T-helper 2 cell treated with Interferon-gamma antibody and Interleukin-4, amounts not matched to agents 100 ng/mL and 5 ng/mL, for 36 hours (primary cell): Measurements from ENCODE around the gene TTLL5. TPM values are rescaled to one million over a fixed set of nuclear protein-coding genes. Genes with fewer than 3 reads are reported as not detected.

ENCODE experiments used
- intact Hi-C: fragments of 100-400 bp; cut with micrococcal nuclease; formaldehyde crosslinking; loops from one replicate; pipeline ENCODE4 v1.15.1; 2023
- total RNA-seq: library from RNA; stranded (reverse); gene quantifications from 2 replicates; pipeline ENCODE4 v1.2.3, GENCODE V29; 2022

Gene TTLL5
- total RNA-seq, 1 donor from 2014 or later = 33.6 TPM

DNA sequence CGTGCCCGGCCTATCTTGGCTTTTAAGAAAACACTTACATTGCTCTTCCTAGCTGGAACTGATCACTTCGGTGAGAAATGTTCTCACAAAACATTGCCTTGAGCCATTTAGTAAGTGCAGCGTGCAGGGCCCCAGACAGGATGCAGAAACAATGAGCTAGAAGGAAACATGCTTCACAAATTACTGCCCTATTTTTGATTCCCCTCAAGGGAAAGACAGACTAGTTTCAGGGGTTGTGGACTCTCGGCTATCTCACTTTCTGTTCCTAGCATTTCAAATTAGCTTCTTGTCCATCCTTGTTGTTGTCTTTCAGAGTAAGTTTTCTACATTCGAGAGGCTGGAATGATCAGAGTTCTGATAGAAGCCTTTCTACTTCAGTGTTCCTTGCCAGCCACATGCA is 299.2 kb downstream of the TTLL5 start:
- intact Hi-C loops = no loop called here

GRCh38 chr14:75961662-75962061 is 300.6 kb downstream of the TTLL5 start:
- intact Hi-C loops = no loop called here

DNA sequence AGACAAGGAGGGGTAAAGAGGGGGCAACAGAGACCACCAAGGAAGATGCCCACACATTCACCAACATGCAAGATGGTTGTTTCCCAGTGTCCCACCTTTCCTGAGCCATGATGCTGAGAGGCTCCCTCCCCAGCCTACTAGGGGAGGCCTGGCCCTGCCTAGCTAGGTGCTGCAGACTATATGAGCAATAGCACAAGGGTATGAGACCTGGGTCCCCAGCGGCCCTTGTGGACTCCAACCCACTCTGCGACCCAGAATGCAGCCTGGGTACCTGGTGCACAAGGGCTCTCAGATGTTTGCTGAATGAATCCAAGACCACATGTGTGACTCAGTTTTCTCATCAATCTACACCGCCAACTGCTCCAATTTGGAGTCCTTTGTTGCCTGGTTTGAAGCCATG is 306.8 kb downstream of the TTLL5 start:
- intact Hi-C loops = no loop called here

- intact Hi-C loops = no loop called here
Observed at GRCh38 chr14:75968456-75968855, 307.4 kb downstream of the TTLL5 start.

DNA sequence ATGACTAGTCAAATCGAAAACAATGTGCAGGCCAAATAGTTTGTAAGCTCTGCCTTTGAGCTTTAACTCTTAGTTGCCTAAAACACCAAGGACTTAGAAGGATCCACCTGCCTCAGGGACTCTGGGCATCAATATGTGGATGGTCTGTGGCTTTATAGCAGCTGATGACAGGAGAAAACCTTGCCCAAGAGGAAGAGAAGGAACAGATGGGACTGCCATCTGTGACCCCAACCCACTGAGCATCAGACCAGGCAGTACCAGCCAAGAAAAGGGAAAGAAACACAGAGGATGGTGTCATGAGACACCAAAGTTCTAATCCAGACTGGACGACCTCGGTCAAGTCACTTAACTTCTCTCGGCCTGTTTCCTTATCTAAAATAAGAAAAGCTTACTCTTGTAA is 308.1 kb downstream of the TTLL5 start:
- intact Hi-C loops = no loop called here

GRCh38 chr14:75969891-75970290 is 308.8 kb downstream of the TTLL5 start:
- intact Hi-C loops = no loop called here

DNA sequence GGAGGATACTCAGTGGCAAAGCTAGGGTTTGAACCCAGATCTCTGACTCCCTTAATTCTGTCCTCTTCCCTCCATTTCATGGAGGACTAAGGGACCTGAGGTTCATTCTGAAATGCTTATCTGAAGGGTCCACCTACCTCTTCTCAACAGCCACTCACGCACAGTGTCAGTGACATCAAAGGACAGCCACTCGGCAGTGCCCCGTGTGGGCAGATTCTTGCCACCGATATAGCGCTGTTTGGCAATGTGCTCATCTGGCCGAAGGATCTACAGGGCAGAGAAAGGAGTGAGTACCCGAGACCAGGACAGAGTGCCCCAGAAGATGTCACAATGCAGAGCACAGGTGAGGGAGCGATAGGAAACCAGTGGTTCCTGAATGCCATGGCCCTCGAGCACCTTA is 309.9 kb downstream of the TTLL5 start:
- intact Hi-C loops = no loop called here

DNA sequence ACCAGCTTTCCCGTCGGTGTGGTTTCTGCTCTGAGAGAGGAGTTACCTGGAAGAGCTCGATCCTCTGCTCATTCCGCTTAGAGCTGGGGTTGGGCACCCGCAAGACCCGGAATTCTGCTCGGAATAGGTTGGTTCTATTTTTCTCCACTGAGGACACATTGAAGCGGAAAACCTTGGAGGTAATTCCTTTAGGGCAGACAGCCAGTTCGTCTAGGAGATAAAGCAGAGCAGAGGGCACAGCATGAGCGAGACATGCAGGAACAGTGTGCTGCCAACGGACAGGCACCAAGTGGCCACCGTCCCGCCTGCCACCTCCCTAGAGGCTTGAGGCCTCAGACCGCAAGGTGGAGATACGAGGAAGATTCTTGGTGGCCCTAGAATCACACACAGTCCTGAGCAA is 310.5 kb downstream of the TTLL5 start:
- intact Hi-C loops = no loop called here

DNA sequence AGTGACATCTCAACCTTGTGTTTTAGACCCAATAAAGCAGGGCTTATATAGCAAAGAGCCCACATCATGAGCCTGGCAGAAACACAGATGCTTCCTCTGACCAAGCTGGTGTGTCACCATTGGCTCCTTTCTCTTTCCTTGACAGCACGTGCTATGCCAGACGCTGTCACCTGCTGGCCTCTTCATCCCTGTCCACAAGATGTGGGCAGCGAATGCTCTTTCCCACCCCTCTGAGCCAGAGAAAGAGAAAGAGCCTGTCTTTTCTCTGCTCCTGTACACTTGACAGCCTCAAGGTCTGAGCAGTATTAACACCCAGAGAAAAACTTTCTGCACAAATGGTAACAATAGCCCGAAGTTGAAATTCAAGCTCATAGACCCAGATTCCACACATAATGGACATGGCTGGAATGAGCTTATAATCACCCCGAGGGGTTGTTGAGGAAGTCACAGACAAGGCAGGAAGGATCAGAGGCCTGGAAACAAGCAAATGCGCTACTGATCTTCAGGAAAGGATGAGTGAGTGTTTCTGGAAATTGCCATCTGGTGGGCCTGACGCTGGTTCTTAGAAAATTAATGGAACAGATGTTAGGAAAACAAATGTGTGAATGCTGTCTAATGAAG is 311.9 kb downstream of the TTLL5 start:
- intact Hi-C loops = no loop called here

- intact Hi-C loops = no loop called here
Observed at GRCh38 chr14:75976826-75977581, 316.0 kb downstream of the TTLL5 start.

DNA sequence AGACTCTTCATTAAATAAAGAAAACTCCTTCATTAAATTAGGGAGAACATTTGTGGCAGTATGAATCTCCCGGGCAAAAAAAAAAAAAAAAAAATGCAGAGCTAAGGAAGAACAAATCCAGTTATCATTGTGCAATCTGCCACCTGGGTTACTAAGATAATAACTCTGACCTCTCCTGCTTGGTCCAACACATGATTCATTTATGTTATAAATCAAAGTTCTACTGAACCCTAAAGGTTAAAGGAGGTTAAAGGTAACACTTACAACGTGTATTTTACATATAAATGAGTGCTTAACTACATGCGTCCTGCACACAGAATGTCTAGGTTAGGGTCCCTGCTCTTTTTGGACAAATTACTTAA is 316.5 kb downstream of the TTLL5 start:
- intact Hi-C loops = no loop called here

DNA sequence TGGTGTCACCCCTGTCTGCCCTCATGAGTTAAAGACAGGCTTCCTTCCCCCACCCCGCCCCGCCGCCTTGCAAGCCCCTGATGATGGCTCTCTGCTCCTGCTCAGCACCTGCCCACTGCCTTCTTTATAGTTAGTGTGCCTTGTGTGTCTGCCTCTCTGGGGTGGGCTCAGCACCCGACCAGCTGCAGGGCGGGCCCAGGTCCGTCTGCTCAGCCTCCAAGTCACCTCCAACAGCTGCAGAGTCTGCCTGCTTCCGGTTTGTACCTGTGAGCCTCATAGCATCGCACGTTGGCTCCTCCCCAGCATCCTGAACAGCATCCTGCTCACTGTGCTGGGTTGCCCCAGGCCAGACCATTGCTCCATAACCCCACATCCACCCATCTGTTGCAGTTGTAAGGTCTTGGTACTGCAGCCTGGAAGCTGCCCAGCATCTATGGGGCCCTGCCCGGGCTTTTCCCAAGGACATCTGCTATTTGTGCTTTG is 317.2 kb downstream of the TTLL5 start:
- intact Hi-C loops = no loop called here

- intact Hi-C loops = no loop called here
Observed at GRCh38 chr14:75979071-75979571, 318.1 kb downstream of the TTLL5 start.

GRCh38 chr14:75979648-75980565 is 318.9 kb downstream of the TTLL5 start:
- intact Hi-C loops = no loop called here

GRCh38 chr14:75980856-75981255 is 319.8 kb downstream of the TTLL5 start:
- intact Hi-C loops = no loop called here

GRCh38 chr14:75981426-75982265 is 320.6 kb downstream of the TTLL5 start, which contains the start of gene TGFB3:
TSS of gene TGFB3 (minus strand) at chr14:75981995. CDS start at chr14:75980893, 1,102 bp downstream.
- intact Hi-C loops = loop anchor here (1.0 to 2.0 kb wide), 4 partner anchors 75 to 404 kb away; partner anchors contain the start of genes ERG28 and TTLL5

GRCh38 chr14:75982266-75983018 is 321.4 kb downstream of the TTLL5 start:
- intact Hi-C loops = loop anchor here (1.0 to 2.0 kb wide), 4 partner anchors 76 to 405 kb away; partner anchors contain the start of genes ERG28 and TTLL5

DNA sequence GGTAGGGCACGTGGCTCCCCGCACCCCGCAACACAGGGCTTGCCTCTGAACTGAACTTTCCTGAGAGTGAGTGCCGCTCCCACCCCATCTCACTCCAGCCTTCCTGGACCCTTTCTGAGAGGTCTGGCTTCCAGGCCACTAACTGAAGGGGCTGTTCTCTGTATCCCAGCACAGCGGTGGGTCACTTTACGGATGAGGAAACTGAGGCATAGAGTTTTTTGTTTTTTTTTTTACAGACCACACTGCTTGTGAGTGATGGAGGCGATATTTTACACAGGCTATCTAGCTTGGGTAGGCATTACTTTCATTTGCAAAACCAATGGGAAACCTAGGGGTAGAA is 321.9 kb downstream of the TTLL5 start:
- intact Hi-C loops = loop anchor here (2.0 kb wide), 1 partner anchor 322 kb away; the partner anchor contains the start of genes ERG28 and TTLL5

- intact Hi-C loops = loop anchor here (1.0 kb wide), 1 partner anchor 167 kb away; the partner anchor contains the start of gene GPATCH2L
Observed at GRCh38 chr14:75984674-75985073, 323.6 kb downstream of the TTLL5 start.
